ENCODE measurements around the gene QRICH1. TPM values are rescaled to one million over a fixed set of nuclear protein-coding genes. Genes with fewer than 3 reads are reported as not detected.

QRICH1 gene
- total and polyA plus RNA-seq, 2 donors (not counting 3 experiments of a cell fraction or from before 2014, with no cell fraction given), result 89.7 to 116 TPM

DNA sequence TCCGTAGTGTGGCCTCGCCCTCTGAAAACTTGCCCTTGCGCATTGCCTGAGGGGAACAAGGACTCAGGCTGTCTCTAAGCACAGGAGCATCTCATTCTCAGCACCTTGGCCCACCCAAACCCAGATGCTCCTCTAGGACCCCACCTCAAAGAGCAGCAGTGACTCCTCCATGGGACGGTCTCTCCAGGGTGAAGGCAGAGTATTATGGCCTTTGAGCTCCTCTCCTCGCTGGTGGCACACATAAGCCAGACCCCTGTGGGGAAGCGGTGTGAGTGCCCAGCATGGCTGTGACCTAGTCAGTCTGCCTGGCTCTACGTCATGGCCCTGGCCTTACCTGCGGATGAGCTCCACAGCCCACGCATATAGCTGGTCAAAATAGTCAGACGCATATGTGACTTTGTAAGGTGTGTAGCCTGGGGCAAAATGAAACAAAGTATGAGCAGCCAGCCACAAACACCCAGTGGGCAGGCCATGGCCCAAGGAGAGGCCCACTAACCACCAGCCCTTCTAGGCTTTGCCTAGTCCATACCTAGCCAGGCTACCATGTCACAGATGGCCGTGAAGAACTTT is 6.3 kb upstream of the QRICH1 start:
- ChIA-PET CTCF (no interaction called here), POLR2A (no interaction called here)
- intact Hi-C loops (cut with micrococcal nuclease), result no loop called here
- FAIRE-seq, result no peak
- TF ChIP-seq JUN (IDR thresholded peaks at IDR 0.05; ENCODE audit: borderline replicate concordance, insufficient read depth, insufficient read length, low read depth), result no peak
- TF ChIP-seq, protein P1, sequence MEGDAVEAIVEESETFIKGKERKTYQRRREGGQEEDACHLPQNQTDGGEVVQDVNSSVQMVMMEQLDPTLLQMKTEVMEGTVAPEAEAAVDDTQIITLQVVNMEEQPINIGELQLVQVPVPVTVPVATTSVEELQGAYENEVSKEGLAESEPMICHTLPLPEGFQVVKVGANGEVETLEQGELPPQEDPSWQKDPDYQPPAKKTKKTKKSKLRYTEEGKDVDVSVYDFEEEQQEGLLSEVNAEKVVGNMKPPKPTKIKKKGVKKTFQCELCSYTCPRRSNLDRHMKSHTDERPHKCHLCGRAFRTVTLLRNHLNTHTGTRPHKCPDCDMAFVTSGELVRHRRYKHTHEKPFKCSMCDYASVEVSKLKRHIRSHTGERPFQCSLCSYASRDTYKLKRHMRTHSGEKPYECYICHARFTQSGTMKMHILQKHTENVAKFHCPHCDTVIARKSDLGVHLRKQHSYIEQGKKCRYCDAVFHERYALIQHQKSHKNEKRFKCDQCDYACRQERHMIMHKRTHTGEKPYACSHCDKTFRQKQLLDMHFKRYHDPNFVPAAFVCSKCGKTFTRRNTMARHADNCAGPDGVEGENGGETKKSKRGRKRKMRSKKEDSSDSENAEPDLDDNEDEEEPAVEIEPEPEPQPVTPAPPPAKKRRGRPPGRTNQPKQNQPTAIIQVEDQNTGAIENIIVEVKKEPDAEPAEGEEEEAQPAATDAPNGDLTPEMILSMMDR (IDR thresholded peaks at IDR 0.05; ENCODE audit: extremely low read depth in 1 of 2, insufficient read depth in 1 of 2, low read depth in 1 of 2, low read length in 2 of 2), result no peak
- TF ChIP-seq, protein P2, sequence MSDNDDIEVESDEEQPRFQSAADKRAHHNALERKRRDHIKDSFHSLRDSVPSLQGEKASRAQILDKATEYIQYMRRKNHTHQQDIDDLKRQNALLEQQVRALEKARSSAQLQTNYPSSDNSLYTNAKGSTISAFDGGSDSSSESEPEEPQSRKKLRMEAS (IDR thresholded peaks at IDR 0.05; ENCODE audit: insufficient read depth, insufficient read length), result no peak
- TF ChIP-seq POLR2A (IDR thresholded peaks at IDR 0.05; ENCODE audit: low read depth, low read length), result no peak
- TF ChIP-seq MYC (IDR thresholded peaks at IDR 0.05; ENCODE audit: low read depth, low read length), result no peak
- TF ChIP-seq POLR2AphosphoS5 (IDR thresholded peaks at IDR 0.05; ENCODE audit: insufficient read depth, low read depth, low read length), result no peak
- no peak for TF ChIP-seq EZH2 (IDR thresholded peaks at IDR 0.05; ENCODE audit: borderline replicate concordance, low read depth, low read length, severe bottlenecking)
- no peak for TF ChIP-seq GATA2 (IDR thresholded peaks at IDR 0.05; ENCODE audit: insufficient read depth, insufficient read length, low read depth, low read length)
- TF ChIP-seq FOS (IDR thresholded peaks at IDR 0.05; ENCODE audit: borderline replicate concordance, insufficient read depth, low read length), result no peak
- no peak for DNase-seq (ENCODE audit: low read depth, low spot score)
- no TSS peak for BruUV-seq (replicated peaks)
- Histone ChIP-seq H3K27ac (ENCODE audit: insufficient read depth, low read depth, low read length) (no peak overlapping the region), H3K9me3 (replicated peaks; ENCODE audit: control insufficient read depth, insufficient read depth, low read length) (no peaks in the 10 kb centered on the region), H3K4me1 (ENCODE audit: control insufficient read depth, extremely low read depth, insufficient read depth, low read length) (peaks cover 8% of the 10 kb centered on the region), H3K4me3 (replicated peaks in 1 of 3; ENCODE audit: insufficient read depth in 1 of 3, low read depth in 1 of 3, low read length in 3 of 3) (no peak overlapping the region), H4K20me1 (replicated peaks; ENCODE audit: control insufficient read depth, extremely low read depth, insufficient read depth, low read length) (no peaks in the 10 kb centered on the region), H3K9me1 (replicated peaks; ENCODE audit: control insufficient read depth, extremely low read depth, insufficient read depth, low read length) (no peaks in the 10 kb centered on the region), H3K27me3 (ENCODE audit: control insufficient read depth in 2 of 2, insufficient read depth in 2 of 2, low read length in 2 of 2) (no peaks in the 10 kb centered on the region), H2AFZ (ENCODE audit: low read depth, low read length) (no peak overlapping the region), H3K36me3 (ENCODE audit: control insufficient read depth in 2 of 2, extremely low read depth in 1 of 2, insufficient read depth in 2 of 2, low read length in 2 of 2) (peaks cover 12 to 48% of the 10 kb centered on the region in 2 experiments), H3K79me2 (ENCODE audit: control insufficient read depth, insufficient read depth, low read length) (peaks cover 8% of the 10 kb centered on the region), H3K9ac (replicated peaks; ENCODE audit: extremely low read depth, insufficient read depth, low read length) (no peak overlapping the region), H3K4me2 (ENCODE audit: insufficient read depth, low read length) (no peak overlapping the region)
- dilution Hi-C loops (cut with MboI; ENCODE audit: extremely low pct_ligation_motif_present, low sequenced_read_pairs), result no loop called here
